SIG-M5 (cell line): ENCODE results near the gene INHBA.

Experiments used
- DNase-seq: peaks from one replicate; lab custom pipeline; 2025; lab: John Stamatoyannopoulos, UW

INHBA gene

GRCh38 chr7:41711283-41712064, 8.6 kb upstream of the INHBA start:
- DNase-seq, result no peak

GRCh38 chr7:41710838-41711237, 7.9 kb upstream of the INHBA start:
- no peak for DNase-seq

GRCh38 chr7:41709621-41710020, 6.7 kb upstream of the INHBA start:
- DNase-seq, result no peak

GRCh38 chr7:41708581-41709358, 5.9 kb upstream of the INHBA start:
- no peak for DNase-seq

- DNase-seq, result no peak
Measured at GRCh38 chr7:41706228-41706930, 3.5 kb upstream of the INHBA start.

- DNase-seq, result no peak
Measured at GRCh38 chr7:41705109-41705901, 2.4 kb upstream of the INHBA start.

GRCh38 chr7:41701068-41701941, 1.6 kb downstream of the INHBA start:
- DNase-seq, result no peak

- DNase-seq, result no peak
Measured at GRCh38 chr7:41700044-41700471, 2.8 kb downstream of the INHBA start.

GRCh38 chr7:41699516-41699915, 3.4 kb downstream of the INHBA start:
- DNase-seq, result no peak

- DNase-seq, result no peak
Measured at GRCh38 chr7:41698726-41699125, 4.2 kb downstream of the INHBA start.

- no peak for DNase-seq
Measured at GRCh38 chr7:41698114-41698513, 4.8 kb downstream of the INHBA start.

- DNase-seq, result no peak
Measured at GRCh38 chr7:41696323-41696916, 6.5 kb downstream of the INHBA start.

GRCh38 chr7:41695661-41696322, 7.1 kb downstream of the INHBA start:
- DNase-seq, result no peak

- DNase-seq, result no peak
Measured at GRCh38 chr7:41694495-41694894, 8.4 kb downstream of the INHBA start.

- no peak for DNase-seq
Measured at GRCh38 chr7:41693150-41693997, 9.5 kb downstream of the INHBA start.

GRCh38 chr7:41692251-41692650, 10.6 kb downstream of the INHBA start:
- DNase-seq, result no peak

- DNase-seq, result no peak
Measured at GRCh38 chr7:41691286-41692190, 11.4 kb downstream of the INHBA start.

GRCh38 chr7:41689815-41690214, 13.1 kb downstream of the INHBA start:
- DNase-seq, result no peak
